GM23248 (cell line): ENCODE results near the gene SCGB1A1.

Source experiments
- EZH2 ChIP-seq: fragments of 200-600 bp; sonication (generic); IDR thresholded peaks from 2 replicates; pipeline ENCODE4 v1.6.1; 2018; ENCODE audit warnings: antibody characterized with exemption, mild to moderate bottlenecking; ENCODE audit not compliant: insufficient read depth, poor library complexity, severe bottlenecking
- EZH2phosphoT487 ChIP-seq: fragments of 200-600 bp; sonication (generic); IDR thresholded peaks from 2 replicates; pipeline ENCODE4 v1.6.1; 2018; ENCODE audit warnings: antibody characterized with exemption, moderate library complexity, mild to moderate bottlenecking, low read depth; ENCODE audit not compliant: insufficient read depth

- TF ChIP-seq EZH2, result no peak
- TF ChIP-seq EZH2phosphoT487, result no peak
These were observed 2.0 kb downstream of the SCGB1A1 start for GRCh38 chr11:62420882-62421281.
